ENCODE data around the gene UVRAG. TPM values are rescaled to one million over a fixed set of nuclear protein-coding genes. Genes with fewer than 3 reads are reported as not detected.

The UVRAG gene
- total RNA-seq, 2 experiments from 2014 or later: 15.9 to 18.3 TPM

- CTCF ChIA-PET: no interaction called here
- no peak overlapping the region for H3K4me3 Mint-ChIP-seq
These were observed 352.6 kb downstream of the UVRAG start for GRCh38 chr11:76167590-76167989.

GRCh38 chr11:76169473-76169896 lies 354.5 kb downstream of the UVRAG start:
- no peak overlapping the region for H3K27ac Mint-ChIP-seq
- H3K36me3 Mint-ChIP-seq (ENCODE audit: low read depth): no peaks in the 10 kb centered on the region
- H3K9me3 Mint-ChIP-seq: no peaks in the 10 kb centered on the region
- CTCF ChIA-PET: no interaction called here
- H3K4me1 Mint-ChIP-seq (ENCODE audit: low read depth): no peaks in the 10 kb centered on the region
- H3K4me3 Mint-ChIP-seq: no peak overlapping the region
- intact Hi-C loops (cut with micrococcal nuclease): no loop called here
- no peaks in the 10 kb centered on the region for H3K27me3 Mint-ChIP-seq (ENCODE audit: low read depth)
- DNase-seq: no peak

More at GRCh38 chr11:76167590-76167989, 352.6 kb downstream of the UVRAG start:
- no peak for DNase-seq
- Mint-ChIP-seq H3K4me1 (ENCODE audit: low read depth) (no peaks in the 10 kb centered on the region), H3K27ac (no peak overlapping the region), H3K36me3 (ENCODE audit: low read depth) (no peaks in the 10 kb centered on the region), H3K27me3 (ENCODE audit: low read depth) (no peaks in the 10 kb centered on the region), H3K9me3 (no peaks in the 10 kb centered on the region)
- intact Hi-C loops (cut with micrococcal nuclease): no loop called here

- Mint-ChIP-seq H3K27me3 (ENCODE audit: low read depth) (no peaks in the 10 kb centered on the region), H3K4me1 (ENCODE audit: low read depth) (no peaks in the 10 kb centered on the region), H3K27ac (no peak overlapping the region), H3K4me3 (no peak overlapping the region), H3K36me3 (ENCODE audit: low read depth) (no peaks in the 10 kb centered on the region), H3K9me3 (no peaks in the 10 kb centered on the region)
- no peak for DNase-seq
- CTCF ChIA-PET: interaction anchor here (1.3 kb wide), 1 partner anchor 369 kb away, joined by 3 read pairs; no protein-coding TSS in a partner anchor
- intact Hi-C loops (cut with micrococcal nuclease): no loop called here
These were observed 355.5 kb downstream of the UVRAG start for GRCh38 chr11:76170468-76170867.

- Mint-ChIP-seq H3K27me3 (ENCODE audit: low read depth) (no peaks in the 10 kb centered on the region), H3K4me1 (ENCODE audit: low read depth) (no peaks in the 10 kb centered on the region), H3K4me3 (no peak overlapping the region), H3K36me3 (ENCODE audit: low read depth) (no peaks in the 10 kb centered on the region), H3K9me3 (no peaks in the 10 kb centered on the region), H3K27ac (no peak overlapping the region)
- CTCF ChIA-PET: no interaction called here
- intact Hi-C loops (cut with micrococcal nuclease): no loop called here
- no peak for DNase-seq
These were observed 357.6 kb downstream of the UVRAG start for GRCh38 chr11:76172583-76172982.

GRCh38 chr11:76173663-76174062 lies 358.7 kb downstream of the UVRAG start:
- intact Hi-C loops (cut with micrococcal nuclease): no loop called here
- no peaks in the 10 kb centered on the region for H3K36me3 Mint-ChIP-seq (ENCODE audit: low read depth)
- CTCF ChIA-PET: no interaction called here
- H3K9me3 Mint-ChIP-seq: no peaks in the 10 kb centered on the region
- no peaks in the 10 kb centered on the region for H3K4me1 Mint-ChIP-seq (ENCODE audit: low read depth)
- no peak overlapping the region for H3K27ac Mint-ChIP-seq
- no peak overlapping the region for H3K4me3 Mint-ChIP-seq
- DNase-seq: no peak
- no peaks in the 10 kb centered on the region for H3K27me3 Mint-ChIP-seq (ENCODE audit: low read depth)

GRCh38 chr11:76174330-76174729 lies 359.3 kb downstream of the UVRAG start:
- Mint-ChIP-seq H3K27ac (no peak overlapping the region), H3K4me1 (ENCODE audit: low read depth) (no peaks in the 10 kb centered on the region), H3K9me3 (no peaks in the 10 kb centered on the region), H3K4me3 (no peak overlapping the region), H3K27me3 (ENCODE audit: low read depth) (no peaks in the 10 kb centered on the region), H3K36me3 (ENCODE audit: low read depth) (no peaks in the 10 kb centered on the region)
- intact Hi-C loops (cut with micrococcal nuclease): no loop called here
- no peak for DNase-seq
- CTCF ChIA-PET: no interaction called here

GRCh38 chr11:76175783-76176182 lies 360.8 kb downstream of the UVRAG start:
- Mint-ChIP-seq H3K4me3 (no peak overlapping the region), H3K27ac (no peak overlapping the region), H3K4me1 (ENCODE audit: low read depth) (no peaks in the 10 kb centered on the region), H3K9me3 (no peaks in the 10 kb centered on the region), H3K27me3 (ENCODE audit: low read depth) (no peaks in the 10 kb centered on the region), H3K36me3 (ENCODE audit: low read depth) (no peaks in the 10 kb centered on the region)
- intact Hi-C loops (cut with micrococcal nuclease): no loop called here
- CTCF ChIA-PET: interaction anchor here (1.6 kb wide), 1 partner anchor 24 kb away, joined by 5 read pairs; no protein-coding TSS in a partner anchor
- no peak for DNase-seq

GRCh38 chr11:76176463-76176862 lies 361.5 kb downstream of the UVRAG start:
- CTCF ChIA-PET: interaction anchor here (1.6 kb wide), 1 partner anchor 24 kb away, joined by 5 read pairs; no protein-coding TSS in a partner anchor
- intact Hi-C loops (cut with micrococcal nuclease): no loop called here

GRCh38 chr11:76177250-76177686 lies 362.3 kb downstream of the UVRAG start:
- H3K9me3 Mint-ChIP-seq: no peaks in the 10 kb centered on the region
- intact Hi-C loops (cut with micrococcal nuclease): no loop called here
- no peaks in the 10 kb centered on the region for H3K36me3 Mint-ChIP-seq (ENCODE audit: low read depth)
- CTCF ChIA-PET: no interaction called here
- H3K4me1 Mint-ChIP-seq (ENCODE audit: low read depth): no peaks in the 10 kb centered on the region
- DNase-seq: no peak
- no peaks in the 10 kb centered on the region for H3K27me3 Mint-ChIP-seq (ENCODE audit: low read depth)
- no peak overlapping the region for H3K27ac Mint-ChIP-seq
- no peak overlapping the region for H3K4me3 Mint-ChIP-seq

More at GRCh38 chr11:76176463-76176862, 361.5 kb downstream of the UVRAG start:
- Mint-ChIP-seq H3K27me3 (ENCODE audit: low read depth) (no peaks in the 10 kb centered on the region), H3K4me3 (no peak overlapping the region), H3K36me3 (ENCODE audit: low read depth) (no peaks in the 10 kb centered on the region), H3K27ac (no peak overlapping the region), H3K9me3 (no peaks in the 10 kb centered on the region), H3K4me1 (ENCODE audit: low read depth) (no peaks in the 10 kb centered on the region)
- DNase-seq: no peak

GRCh38 chr11:76179147-76179546 lies 364.1 kb downstream of the UVRAG start:
- no peaks in the 10 kb centered on the region for H3K27me3 Mint-ChIP-seq (ENCODE audit: low read depth)
- DNase-seq: no peak
- H3K4me1 Mint-ChIP-seq (ENCODE audit: low read depth): no peaks in the 10 kb centered on the region
- no peak overlapping the region for H3K27ac Mint-ChIP-seq
- intact Hi-C loops (cut with micrococcal nuclease): no loop called here
- H3K9me3 Mint-ChIP-seq: no peaks in the 10 kb centered on the region
- no peak overlapping the region for H3K4me3 Mint-ChIP-seq
- CTCF ChIA-PET: interaction anchor here (1.1 kb wide), 1 partner anchor 28 kb away, joined by 4 read pairs; no protein-coding TSS in a partner anchor
- H3K36me3 Mint-ChIP-seq (ENCODE audit: low read depth): no peaks in the 10 kb centered on the region

- H3K9me3 Mint-ChIP-seq: no peaks in the 10 kb centered on the region
- no peak overlapping the region for H3K27ac Mint-ChIP-seq
These were observed 366.4 kb downstream of the UVRAG start for GRCh38 chr11:76181371-76181770.

GRCh38 chr11:76184551-76184993 lies 369.6 kb downstream of the UVRAG start:
- CTCF ChIA-PET: no interaction called here
- no peak overlapping the region for H3K4me3 Mint-ChIP-seq
- H3K9me3 Mint-ChIP-seq: no peaks in the 10 kb centered on the region
- intact Hi-C loops (cut with micrococcal nuclease): no loop called here
- no peak overlapping the region for H3K27ac Mint-ChIP-seq
- DNase-seq: no peak
- no peaks in the 10 kb centered on the region for H3K4me1 Mint-ChIP-seq (ENCODE audit: low read depth)
- no peaks in the 10 kb centered on the region for H3K36me3 Mint-ChIP-seq (ENCODE audit: low read depth)
- H3K27me3 Mint-ChIP-seq (ENCODE audit: low read depth): no peaks in the 10 kb centered on the region

More at GRCh38 chr11:76181371-76181770, 366.4 kb downstream of the UVRAG start:
- H3K4me1 Mint-ChIP-seq (ENCODE audit: low read depth): no peaks in the 10 kb centered on the region
- CTCF ChIA-PET: no interaction called here
- H3K27me3 Mint-ChIP-seq (ENCODE audit: low read depth): no peaks in the 10 kb centered on the region
- intact Hi-C loops (cut with micrococcal nuclease): no loop called here
- H3K36me3 Mint-ChIP-seq (ENCODE audit: low read depth): no peaks in the 10 kb centered on the region
- no peak overlapping the region for H3K4me3 Mint-ChIP-seq
- no peak for DNase-seq

- H3K36me3 Mint-ChIP-seq (ENCODE audit: low read depth): no peaks in the 10 kb centered on the region
- no peaks in the 10 kb centered on the region for H3K27me3 Mint-ChIP-seq (ENCODE audit: low read depth)
- no peak overlapping the region for H3K27ac Mint-ChIP-seq
- CTCF ChIA-PET: interaction anchor here (0.6 to 1.2 kb wide), 3 partner anchors 22 to 234 kb away, joined by 3 to 5 read pairs (median 3); no protein-coding TSS in a partner anchor
- H3K4me3 Mint-ChIP-seq: no peak overlapping the region
- no peaks in the 10 kb centered on the region for H3K4me1 Mint-ChIP-seq (ENCODE audit: low read depth)
- H3K9me3 Mint-ChIP-seq: no peaks in the 10 kb centered on the region
- DNase-seq: no peak
- intact Hi-C loops (cut with micrococcal nuclease): no loop called here
These were observed 370.5 kb downstream of the UVRAG start for GRCh38 chr11:76185511-76185910.

Measured in activated naive CD4-positive, alpha-beta T cell treated with anti-CD3 and anti-CD28 coated beads for 36 hours (primary cell).